ENCODE data around the gene RCE1. TPM values are rescaled to one million over a fixed set of nuclear protein-coding genes. Genes with fewer than 3 reads are reported as not detected.

The RCE1 gene
- total RNA-seq, 1 experiment from 2014 or later: 43.7 TPM

GRCh38 chr11:66810576-66811185 is 32.6 kb upstream of the RCE1 start:
- DNase-seq (ENCODE audit: low read depth, low spot score) (no peak), ATAC-seq (no peak)
- H3K4me1 ChIP-seq (ENCODE audit: control insufficient read depth, insufficient read depth, low read length): no peaks in the 10 kb centered on the region
- no TSS peak for BruUV-seq (replicated peaks)
- ChIA-PET POLR2A (interaction anchor here (0.7 kb wide), 1 partner anchor 330 kb away, joined by 3 read pairs; the partner anchor contains the start of gene DPP3), CTCF (interaction anchor here (0.5 kb wide), 1 partner anchor 86 kb away, joined by 3 read pairs; no protein-coding TSS in a partner anchor)
- TF ChIP-seq POLR2AphosphoS5 (IDR thresholded peaks at IDR 0.05; ENCODE audit: low read depth, low read length) (no peak), CTCF (IDR thresholded peaks at IDR 0.05) (no peak), REST (IDR thresholded peaks at IDR 0.05; ENCODE audit: insufficient read depth in 1 of 2, low read depth in 2 of 2, low read length in 1 of 2) (no peak), TCF7L2 (IDR thresholded peaks at IDR 0.05; ENCODE audit: low read depth, low read length) (no peak), SIN3A (IDR thresholded peaks at IDR 0.05; ENCODE audit: borderline replicate concordance, insufficient read depth, low read depth, low read length) (no peak)
- no peaks in the 10 kb centered on the region for H3K36me3 ChIP-seq (ENCODE audit: control insufficient read depth, insufficient read depth, low read length)
- no peaks in the 10 kb centered on the region for H3K9me3 ChIP-seq (ENCODE audit: control insufficient read depth, insufficient read depth, low read depth, low read length)
- H3K4me3 ChIP-seq (ENCODE audit: low read depth in 2 of 2, low read length in 2 of 2): no peak overlapping the region
- in situ Hi-C loops (cut with HindIII; ENCODE audit: low pct_unique_long_range_greater_than_20kb, low sequenced_read_pairs) (no loop called here), intact Hi-C loops (cut with micrococcal nuclease; ENCODE audit: unreplicated experiment) (no loop called here)
- no peaks in the 10 kb centered on the region for H3K27me3 ChIP-seq (ENCODE audit: control insufficient read depth, insufficient read depth, low read length)
- no peak overlapping the region for H3K27ac ChIP-seq (ENCODE audit: low read length)

- ATAC-seq: no peak
- no peaks in the 10 kb centered on the region for H3K27me3 ChIP-seq (ENCODE audit: control insufficient read depth, insufficient read depth, low read length)
- H3K9me3 ChIP-seq (ENCODE audit: control insufficient read depth, insufficient read depth, low read depth, low read length): no peaks in the 10 kb centered on the region
- ChIA-PET POLR2A (interaction anchor here (0.5 kb wide), 1 partner anchor 127 kb away, joined by 10 read pairs; no protein-coding TSS in a partner anchor), CTCF (no interaction called here)
- TF ChIP-seq REST (IDR thresholded peaks at IDR 0.05; ENCODE audit: insufficient read depth in 1 of 2, low read depth in 2 of 2, low read length in 1 of 2) (no peak), TCF7L2 (IDR thresholded peaks at IDR 0.05; ENCODE audit: low read depth, low read length) (no peak), POLR2AphosphoS5 (IDR thresholded peaks at IDR 0.05; ENCODE audit: low read depth, low read length) (no peak), SIN3A (IDR thresholded peaks at IDR 0.05; ENCODE audit: borderline replicate concordance, insufficient read depth, low read depth, low read length) (no peak), CTCF (IDR thresholded peaks at IDR 0.05) (no peak)
- intact Hi-C loops (cut with micrococcal nuclease; ENCODE audit: unreplicated experiment) (no loop called here), in situ Hi-C loops (cut with HindIII; ENCODE audit: low pct_unique_long_range_greater_than_20kb, low sequenced_read_pairs) (no loop called here)
- no peak overlapping the region for H3K4me3 ChIP-seq (ENCODE audit: low read depth in 2 of 2, low read length in 2 of 2)
- no peak for DNase-seq (ENCODE audit: low read depth, low spot score)
- no peaks in the 10 kb centered on the region for H3K4me1 ChIP-seq (ENCODE audit: control insufficient read depth, insufficient read depth, low read length)
- no TSS peak for BruUV-seq (replicated peaks)
- H3K27ac ChIP-seq (ENCODE audit: low read length): no peak overlapping the region
- H3K36me3 ChIP-seq (ENCODE audit: control insufficient read depth, insufficient read depth, low read length): no peaks in the 10 kb centered on the region
Measured at GRCh38 chr11:66814678-66815077, 28.6 kb upstream of the RCE1 start.

Measured in Panc1 (cell line).